NCI-H748 (cell line): ENCODE results near the gene FNDC3B.
"Not testable (repeated sequence)": the region's sequence is repeated elsewhere in the genome, so short reads cannot be mapped to it uniquely, and the experiment has no call there.

ENCODE experiments used
- DNase-seq: peaks from one replicate; lab custom pipeline; 2025; ENCODE audit not compliant: unreplicated experiment; lab: John Stamatoyannopoulos, UW

FNDC3B gene

DNA sequence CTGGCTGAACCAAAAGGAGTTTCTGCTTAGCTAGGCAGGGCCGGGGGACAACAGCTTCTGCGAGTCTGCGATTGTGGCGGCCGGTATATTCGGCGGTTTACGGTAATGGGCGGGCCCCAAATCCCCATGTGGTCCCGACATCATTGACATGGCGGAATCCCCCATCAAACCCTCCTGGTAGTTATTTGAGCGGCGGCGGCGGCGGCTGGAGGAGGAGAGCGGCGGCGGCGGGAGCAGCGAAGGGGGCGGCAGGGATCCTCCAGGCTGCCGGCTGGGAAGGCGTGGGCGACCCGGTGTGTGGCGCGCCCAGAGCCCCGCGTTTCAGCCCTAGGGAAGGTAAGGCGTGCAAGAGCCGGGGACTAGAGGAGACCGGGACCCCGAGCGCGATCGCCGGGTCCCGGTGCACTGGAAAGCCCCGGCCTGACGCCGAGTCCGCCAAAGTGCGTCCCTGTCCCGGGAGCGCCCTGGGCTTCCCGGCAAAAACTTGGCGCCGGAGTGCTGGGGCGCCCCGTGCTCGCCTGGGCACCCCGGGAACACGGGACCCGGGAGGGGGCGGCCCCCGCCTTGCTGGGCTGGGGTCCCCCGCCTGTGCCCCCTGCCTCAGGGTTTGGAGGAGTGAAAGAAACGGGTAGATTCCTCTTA, at the start of gene FNDC3B:
FNDC3B (plus strand) TSS at position 143 of the 642 bp plus-strand sequence. CDS start 72,902 bp downstream, outside the sequence.
- DNase-seq = peak; percentile 92

DNA sequence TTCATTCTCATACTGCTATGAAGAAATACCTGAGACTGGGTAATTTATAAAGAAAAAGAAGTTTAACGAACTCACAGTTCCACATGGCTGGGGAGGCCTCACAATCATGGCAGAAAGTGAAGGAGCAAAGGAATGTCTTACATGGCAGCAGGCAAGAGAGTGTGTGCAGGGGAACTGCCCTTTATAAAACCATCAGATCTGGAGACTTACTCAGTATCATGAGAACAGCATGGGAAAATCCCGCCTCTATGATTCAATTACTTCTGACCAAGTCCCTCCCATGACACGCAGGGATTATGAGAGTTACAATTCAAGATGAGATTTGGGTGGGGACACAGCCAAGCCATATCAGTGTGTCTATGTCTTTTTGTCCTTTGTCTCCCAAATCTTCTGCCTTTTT, 49.1 kb upstream of the FNDC3B start:
- DNase-seq = not testable (repeated sequence)

DNA sequence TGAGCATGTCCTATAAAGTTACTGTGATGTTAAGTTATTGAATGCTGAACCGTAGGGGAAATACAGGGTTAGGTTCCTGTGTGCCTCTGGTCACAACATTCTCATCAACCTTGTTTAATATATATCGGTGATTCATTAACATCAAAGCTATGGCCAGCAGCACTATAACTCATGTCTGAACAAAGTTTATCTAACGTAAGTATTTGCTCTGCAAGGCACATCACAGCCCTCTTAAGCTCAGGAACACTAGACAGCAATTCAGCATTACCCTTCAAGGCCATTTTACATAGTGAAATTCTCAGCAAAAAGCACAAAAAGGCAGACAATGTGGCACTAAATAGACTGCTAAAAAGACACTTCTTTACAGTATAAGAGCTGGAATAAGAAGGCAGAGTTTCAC, 48.2 kb upstream of the FNDC3B start:
- no peak for DNase-seq

DNA sequence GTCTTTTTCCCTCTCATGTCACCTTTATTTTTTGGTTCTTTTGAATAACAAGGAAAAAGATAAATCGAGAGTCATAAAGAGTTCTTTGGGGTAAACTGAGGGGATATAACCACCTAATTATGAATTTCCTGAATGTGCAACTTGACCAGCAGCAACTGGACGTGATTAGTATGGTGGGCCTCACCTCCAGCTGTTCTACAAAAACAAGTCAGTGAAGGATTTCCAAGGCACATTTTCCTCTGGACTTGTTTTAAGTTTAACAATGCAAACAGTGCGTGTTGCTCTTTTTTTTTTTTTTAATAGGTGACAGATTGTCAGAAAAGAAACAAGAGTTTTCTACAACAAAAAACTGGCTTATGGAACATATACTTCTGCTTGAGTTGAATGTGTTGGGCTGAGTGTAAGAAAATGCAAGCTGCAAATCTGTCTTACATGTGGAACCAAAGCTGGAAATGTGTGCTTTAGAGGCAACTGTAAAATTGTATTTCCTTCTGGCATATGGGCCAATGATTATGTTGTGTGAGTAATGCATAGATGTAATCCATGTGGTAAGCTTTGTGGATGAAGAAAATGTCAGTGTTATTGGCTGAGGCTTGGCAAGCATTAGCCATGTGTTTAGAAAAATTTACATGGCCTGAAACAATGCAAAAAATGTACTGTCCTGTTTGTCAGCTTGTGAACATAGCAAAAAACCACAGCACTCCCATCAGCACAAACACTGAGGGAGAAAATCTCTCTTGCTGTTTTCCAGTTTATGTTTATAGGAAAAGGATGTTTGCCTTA, 44.5 kb upstream of the FNDC3B start:
- no peak for DNase-seq

DNA sequence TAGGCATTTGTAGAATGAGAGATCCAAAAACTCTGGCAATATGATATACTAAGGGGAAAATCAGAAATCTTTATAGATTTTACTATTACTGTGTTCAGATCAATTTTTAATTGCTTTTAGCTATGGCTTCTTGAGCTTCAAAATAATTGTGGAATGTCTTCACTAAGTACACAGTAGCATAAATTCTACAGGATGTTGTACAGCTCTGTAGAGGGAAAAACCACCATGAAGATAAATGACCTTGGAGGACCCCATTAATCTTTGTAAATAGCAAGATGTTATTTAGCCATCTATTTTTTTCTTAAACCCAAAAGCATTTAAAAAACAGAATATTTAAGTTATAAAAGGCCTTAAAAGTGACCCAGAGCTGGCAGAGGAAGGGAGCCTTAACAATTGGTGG, 43.9 kb upstream of the FNDC3B start:
- DNase-seq = no peak

DNA sequence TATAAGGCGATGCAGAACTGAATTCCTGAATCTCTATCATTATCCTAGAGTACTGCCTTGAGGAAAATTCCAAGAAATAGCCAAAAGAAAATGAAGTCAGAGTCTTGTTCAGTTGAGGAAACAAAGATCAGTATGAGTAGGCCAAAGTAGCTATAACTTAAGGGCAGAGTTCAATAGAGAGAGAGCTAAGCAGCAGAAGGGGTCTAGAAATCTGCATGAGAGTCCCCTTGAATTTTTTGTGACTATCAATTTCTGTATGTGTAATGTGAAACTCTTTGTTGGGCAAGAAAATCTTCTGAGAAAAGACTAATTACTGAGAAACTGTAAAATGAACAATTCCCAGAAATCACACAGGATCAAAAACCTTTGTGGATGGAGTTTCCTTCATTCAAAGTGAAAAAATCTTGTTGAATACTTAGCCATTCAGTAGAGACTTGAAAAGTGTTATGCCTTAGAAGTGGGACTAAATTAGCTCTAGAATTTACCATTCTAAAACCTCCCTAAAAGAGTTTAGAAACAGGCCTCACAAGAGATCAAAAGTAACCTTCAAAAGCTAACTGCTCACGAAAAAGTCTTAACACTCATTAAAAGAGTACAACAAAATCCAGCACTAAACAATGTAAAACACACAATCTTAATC, 43.1 kb upstream of the FNDC3B start:
- DNase-seq = no peak

DNA sequence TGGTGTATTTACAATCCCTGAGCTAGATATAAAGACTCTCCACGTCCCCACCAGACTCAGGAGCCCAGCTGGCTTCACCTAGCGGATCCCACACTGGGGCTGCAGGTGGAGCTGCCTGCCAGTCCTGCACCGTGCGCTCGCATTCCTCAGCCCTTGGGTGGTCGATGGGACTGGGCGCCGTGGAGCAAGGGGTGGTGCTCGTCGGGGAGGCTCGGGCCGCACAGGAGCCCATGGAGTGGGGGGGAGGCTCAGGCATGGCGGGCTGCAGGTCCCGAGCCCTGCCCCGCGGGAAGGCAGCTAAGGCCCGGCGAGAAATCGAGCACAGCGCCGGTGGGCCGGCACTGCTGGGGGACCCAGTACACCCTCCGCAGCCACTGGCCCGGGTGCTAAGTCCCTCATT, 40.6 kb upstream of the FNDC3B start:
- not testable (repeated sequence) for DNase-seq

DNA sequence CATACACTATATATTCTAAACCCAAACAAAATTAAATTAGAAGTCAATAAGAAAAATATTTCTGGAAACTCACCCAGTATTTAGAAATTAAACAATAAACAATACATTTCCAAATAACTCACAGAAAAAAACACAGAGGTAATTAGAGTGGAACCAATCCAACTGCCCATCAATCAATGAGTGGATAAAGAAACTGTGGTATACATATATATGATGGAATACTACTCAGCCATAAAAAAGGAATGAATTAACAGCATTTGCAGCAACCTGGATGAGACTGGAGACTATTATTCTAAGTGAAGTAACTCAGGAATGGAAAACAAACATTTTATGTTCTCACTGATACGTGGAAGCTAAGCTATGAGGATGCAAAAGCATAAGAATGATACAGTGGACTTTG, 37.8 kb upstream of the FNDC3B start:
- not testable (repeated sequence) for DNase-seq

DNA sequence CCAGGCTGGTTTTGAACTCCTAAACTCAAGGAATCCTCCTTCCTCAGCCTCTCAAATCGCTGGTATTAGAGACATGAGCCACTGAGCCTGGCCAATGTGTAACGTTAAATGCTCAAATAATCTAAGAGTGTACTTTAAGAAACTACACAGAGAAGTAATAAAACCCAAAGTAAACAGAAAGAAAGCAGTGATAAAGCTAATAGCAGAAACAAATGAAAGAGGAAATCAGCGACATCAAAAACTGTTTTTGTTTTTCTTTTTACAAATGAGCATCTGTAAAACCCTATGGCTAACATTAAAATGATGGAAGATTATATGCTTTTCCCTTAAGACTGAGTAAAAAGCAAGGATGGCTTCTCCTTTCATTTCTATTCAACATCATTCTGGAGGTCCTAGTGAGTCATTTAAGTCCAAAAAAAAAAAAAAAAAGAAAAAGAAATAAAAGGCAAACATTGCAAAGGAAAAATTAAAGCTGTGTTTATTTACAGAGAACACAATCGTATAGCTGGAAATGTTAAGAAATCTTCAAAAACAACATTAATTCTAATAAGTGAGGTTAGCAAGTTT, 36.8 kb upstream of the FNDC3B start:
- DNase-seq = no peak

DNA sequence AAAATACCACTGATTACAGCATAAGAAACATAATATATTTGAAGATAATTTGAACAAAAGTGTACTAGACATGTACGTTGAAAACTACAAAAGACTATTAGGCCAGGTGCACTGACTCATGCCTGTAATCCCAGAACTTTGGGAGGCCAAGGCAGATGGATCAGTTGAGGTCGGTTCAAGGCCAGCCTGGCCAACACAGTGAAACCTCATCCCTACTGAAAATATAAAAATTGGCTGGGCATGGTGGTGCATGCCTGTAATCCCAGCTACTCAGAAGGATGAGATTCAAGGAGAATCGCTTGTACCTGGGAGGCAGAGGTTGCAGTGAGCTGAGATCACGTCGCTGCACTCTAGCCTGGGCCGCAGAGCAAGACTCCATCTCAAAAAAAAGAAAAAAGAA, 36.2 kb upstream of the FNDC3B start:
- no peak for DNase-seq

DNA sequence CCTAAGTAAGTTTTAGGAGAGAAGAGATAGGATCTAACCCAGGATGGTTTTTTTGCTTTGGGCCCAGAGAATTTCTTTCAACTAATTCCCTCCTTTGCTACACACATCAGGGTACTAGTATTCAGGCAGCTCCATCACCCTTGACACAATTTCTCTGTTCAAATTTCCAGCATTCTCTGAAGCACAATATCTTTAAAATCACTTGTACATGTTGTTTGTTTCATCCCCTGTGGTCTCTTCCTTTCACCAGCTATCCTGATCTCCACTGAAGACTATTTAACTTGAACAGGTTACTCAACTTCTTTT, 32.4 kb upstream of the FNDC3B start:
- no peak for DNase-seq

DNA sequence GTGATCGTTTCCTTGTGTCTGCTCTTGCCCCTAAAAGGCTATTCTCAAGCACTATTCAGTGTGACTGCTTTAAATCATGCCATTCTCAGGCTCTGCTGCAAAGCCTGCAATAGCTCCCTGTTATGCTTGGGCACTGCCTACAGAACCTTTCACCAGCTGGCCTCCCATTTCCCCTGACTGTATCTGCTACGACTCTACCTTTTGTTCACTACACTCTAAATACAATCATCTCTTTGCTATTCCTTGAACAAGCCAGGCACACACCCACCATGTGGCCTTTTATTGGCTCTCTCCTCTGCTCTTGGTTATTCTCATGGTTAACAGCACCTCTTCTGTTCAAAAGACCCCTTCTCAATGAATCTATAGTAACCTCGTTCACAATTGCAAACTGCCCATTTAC, 29.6 kb upstream of the FNDC3B start:
- DNase-seq = peak; percentile 5

DNA sequence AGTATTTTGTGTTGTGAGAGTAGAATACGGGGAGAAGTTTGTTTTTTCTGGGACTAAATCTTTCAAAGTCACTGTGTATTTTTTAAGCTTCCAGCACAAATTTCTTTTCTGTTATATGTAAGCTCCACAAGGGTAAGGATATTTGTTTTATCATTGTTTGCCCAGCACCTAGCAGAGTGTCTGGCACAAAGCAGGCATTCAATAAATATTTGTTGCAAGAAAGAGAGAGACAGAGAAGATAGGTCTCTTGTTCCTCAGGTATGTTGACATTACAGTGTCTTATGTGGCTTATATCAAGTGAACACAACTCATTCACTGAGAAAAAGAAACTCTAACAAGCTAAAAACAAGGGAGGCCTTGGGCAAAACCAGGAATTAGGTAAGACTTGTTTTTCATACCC, 26.6 kb upstream of the FNDC3B start:
- no peak for DNase-seq

DNA sequence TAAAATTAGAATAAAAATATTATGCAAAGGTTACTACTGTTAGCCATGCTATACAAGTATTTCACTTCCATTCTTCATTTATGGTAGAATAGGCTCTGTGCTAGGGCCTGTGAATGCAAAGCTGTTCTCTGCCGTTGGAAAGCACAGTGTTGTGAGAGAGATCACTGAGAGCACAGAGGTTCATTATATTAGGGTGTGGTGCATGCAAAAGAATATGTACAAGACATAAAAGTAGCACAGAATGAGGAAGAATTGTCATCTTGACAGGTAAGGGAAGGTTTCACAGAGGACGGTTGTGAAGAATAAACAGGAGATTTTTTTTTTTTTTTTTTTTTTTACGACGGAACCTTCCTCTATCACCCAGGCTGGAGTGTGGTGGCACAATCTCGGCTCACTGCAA, 25.2 kb upstream of the FNDC3B start:
- no peak for DNase-seq

DNA sequence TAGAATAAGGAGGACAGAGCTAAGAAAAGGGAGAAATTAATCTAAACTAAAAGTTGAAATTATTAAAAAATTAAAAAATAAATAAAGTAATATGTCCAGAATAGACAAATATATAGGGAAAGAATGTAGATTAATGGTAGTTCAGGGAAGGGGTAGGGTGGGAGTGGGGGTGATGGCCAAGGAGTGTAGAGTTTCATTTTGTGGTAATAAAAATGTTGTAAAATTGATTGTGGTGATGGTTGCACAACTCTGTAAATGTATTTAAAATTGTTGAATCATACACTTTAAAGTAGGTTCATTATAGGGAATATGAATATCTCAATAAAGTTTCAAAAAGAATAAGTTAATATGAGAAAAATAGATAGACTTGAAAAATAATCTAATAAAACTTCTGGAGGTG, 21.0 kb upstream of the FNDC3B start:
- no peak for DNase-seq

DNA sequence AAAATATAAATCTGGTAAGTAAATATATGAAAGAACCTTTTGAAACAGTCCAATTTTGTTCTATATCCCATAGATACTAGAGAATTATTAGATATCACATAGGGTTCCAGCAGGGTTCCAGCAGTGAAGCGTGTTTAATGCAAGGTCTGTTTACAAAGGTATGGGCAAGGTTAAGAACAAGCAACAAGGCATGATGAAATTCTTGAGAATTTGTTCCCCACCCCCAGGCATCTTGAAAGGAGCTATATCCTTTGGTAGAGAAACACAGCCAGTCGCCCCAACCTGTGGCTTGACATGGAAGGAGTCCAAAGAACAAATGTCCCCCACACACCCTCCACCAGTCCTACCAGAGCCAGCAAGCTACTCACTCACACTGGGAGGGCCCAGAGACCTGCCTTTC, 18.6 kb upstream of the FNDC3B start:
- DNase-seq = no peak

DNA sequence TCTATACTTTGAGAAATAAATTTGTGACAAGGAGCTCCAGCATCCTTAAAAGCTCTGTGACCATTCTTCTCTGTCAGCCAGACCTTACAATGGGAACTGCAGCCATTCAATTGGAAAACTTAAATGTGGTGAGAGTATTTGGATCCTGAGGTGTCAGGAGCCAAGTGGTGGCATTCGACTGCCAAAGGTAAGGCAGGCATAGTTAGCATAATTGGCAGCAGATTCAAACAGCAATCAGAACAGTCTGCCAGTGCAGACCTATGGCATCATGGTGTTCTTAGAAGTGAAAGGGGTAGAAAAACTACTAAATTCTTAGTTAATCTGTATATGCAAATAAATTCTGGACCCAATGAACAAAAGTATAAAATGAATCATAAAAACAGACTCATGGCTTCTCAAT, 18.2 kb upstream of the FNDC3B start:
- no peak for DNase-seq

DNA sequence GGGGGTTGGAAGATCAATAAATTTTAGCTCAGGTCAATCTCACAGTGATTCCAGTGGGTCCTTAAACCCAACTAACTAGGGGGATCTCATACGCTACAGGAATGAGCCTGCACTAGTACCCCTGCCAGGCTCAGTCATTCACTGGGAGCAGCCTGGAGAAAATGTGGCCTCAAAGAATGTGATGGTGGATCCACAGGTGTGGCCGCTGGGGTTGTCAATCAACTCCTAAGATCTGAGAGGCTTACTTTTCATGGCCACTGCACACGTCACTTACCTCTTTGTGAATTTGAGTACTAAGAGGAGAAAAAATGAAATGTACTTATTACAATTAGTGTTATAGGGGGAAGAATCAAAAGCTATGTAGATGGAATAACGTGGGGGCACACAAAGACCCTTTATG, 17.5 kb upstream of the FNDC3B start:
- no peak for DNase-seq

DNA sequence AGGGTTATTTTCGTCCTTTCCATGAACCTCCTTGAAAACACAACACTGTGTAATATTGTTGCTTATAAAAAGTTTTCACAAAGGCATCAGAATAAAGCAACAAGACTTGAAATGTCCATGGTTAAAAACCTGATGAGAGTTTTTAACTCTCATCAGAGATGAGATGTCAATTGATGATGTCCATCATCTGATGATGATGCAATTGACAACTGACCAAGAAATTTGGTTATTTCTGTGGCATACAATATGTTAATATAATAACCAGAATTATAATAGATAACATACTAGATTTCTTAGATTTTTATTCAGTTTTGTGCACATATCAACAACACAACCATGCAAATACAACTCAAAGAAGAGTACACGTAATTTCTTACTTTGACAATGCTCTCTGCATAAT, 15.5 kb upstream of the FNDC3B start:
- no peak for DNase-seq

DNA sequence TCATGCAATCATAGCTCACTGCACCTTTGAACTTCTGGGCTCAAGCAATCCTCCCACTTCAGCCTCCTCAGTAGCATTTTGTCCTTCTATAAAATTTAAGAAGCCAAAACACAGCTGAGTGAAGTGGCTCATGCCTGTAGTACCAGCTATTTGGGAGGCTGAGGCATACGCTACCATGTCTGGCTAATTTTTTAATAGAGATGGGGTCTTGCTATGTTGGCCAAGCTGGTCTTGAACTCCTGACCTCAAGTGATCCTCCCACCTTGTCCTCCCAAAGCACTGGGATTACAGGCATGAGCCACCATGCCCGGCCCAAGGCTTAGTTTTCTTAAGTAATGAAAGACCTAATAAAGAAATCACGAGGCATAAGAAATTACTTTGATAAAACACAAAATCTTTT, 14.7 kb upstream of the FNDC3B start:
- no peak for DNase-seq

DNA sequence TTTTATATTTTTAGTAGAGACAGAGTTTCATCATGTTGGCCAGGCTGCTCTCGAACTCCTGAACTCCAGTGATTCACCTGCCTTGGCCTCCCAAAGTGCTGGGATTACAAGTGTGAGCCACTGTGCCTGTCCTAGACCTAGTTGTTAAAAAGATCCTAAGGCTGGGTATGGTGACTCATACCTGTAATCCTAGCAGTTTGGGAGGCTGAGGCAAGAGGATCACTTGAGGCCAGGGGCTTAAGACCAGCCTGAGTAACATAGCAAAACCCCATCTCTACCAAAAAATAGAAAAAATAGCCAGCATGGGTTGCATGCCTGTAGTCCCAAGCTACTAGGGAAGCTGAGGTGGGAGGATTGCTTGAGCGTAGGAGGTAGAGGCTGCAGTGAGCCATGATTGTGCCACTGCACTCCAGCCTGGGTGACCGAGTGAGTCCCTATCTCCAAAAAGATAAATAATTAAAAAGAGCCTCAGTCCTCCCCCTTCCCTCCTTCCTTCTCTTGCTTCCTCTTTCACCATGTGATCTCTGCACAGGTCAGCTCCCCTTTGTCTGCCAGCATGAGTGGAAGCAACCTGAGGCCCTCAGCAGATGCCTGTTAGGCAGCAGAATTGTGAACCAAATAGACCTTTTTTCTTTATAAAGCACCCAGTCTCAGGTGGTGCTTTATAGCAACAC, 9.8 kb upstream of the FNDC3B start:
- no peak for DNase-seq

DNA sequence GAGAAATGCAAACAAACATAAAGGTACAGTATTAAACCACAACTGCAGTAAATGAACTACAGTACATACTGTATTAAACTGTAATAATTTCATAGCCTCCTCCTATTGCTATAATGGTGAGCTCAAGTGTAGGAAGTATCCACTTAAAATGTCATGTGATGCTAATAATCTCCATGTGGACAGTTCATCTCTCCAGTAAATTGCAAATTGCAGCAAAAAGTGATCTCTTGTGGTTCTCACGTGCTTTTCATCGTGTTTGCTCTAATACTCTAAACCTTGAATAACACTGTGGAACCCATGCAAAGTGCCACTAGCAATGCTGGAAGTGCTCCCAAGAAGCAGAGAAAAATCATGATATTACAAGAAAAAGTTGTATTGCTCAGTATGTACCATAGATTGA, 9.2 kb upstream of the FNDC3B start:
- peak; percentile 6 for DNase-seq
